ENCODE measurements around the gene MAST2.

The MAST2 gene

DNA sequence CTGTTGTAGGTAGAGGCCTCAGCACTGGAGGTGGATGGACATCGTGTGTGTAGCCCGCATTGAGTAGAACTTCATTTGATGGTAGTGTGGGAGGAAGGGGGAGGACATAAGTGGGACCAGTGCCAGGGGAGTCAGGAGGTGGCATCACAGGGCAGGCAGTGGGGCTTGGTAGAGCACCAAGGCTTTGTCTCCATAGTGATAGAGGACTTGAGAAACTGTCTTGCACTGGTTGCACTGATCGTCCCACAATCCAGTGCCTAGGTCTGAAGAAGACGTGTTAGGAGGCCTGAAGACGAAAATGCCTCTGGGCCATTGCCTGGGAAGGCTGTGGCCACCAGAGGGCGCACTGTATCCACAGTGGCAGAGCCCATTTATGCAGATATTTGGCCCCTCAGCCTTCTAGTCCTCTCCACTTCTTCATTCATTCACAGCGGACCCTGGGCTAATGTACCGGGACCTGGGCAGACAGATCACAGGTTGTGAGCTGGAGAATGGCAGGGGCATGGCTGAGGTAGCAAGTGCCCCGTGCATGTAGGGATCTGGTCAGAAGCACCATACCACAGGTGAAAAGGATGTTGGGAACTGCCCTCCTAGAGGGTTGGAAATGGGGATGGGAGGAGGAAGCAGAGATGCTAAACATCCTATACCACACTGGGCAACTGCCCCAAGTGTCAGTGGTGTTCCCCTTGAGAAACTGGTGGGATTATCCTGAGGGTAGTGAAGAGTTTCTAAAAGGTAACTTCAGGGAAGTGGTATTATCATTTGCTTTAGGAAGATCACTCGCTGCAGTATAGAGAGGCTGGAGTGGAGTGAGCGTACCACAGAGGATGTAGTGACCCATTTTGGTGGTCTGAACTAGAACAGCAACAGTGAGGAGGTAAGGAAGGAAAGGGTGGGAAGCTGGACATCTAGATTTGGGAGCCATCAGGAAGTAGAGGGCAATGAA lies 233.8 kb downstream of the MAST2 start:
- H3K4me1 ChIP-seq (ENCODE audit: insufficient read depth, low read length, poor library complexity, severe bottlenecking), result peaks cover 9% of the 10 kb centered on the region
- H3K79me2 ChIP-seq (ENCODE audit: insufficient read depth, low read length), result no peaks in the 10 kb centered on the region
- no peak overlapping the region for H3K4me2 ChIP-seq (ENCODE audit: low read depth, low read length, poor library complexity, severe bottlenecking)
- H2AFZ ChIP-seq (ENCODE audit: low read length), result no peak overlapping the region
- H3K9me3 ChIP-seq (ENCODE audit: insufficient read depth, low read depth, low read length), result no peaks in the 10 kb centered on the region
- TF ChIP-seq, protein P1, sequence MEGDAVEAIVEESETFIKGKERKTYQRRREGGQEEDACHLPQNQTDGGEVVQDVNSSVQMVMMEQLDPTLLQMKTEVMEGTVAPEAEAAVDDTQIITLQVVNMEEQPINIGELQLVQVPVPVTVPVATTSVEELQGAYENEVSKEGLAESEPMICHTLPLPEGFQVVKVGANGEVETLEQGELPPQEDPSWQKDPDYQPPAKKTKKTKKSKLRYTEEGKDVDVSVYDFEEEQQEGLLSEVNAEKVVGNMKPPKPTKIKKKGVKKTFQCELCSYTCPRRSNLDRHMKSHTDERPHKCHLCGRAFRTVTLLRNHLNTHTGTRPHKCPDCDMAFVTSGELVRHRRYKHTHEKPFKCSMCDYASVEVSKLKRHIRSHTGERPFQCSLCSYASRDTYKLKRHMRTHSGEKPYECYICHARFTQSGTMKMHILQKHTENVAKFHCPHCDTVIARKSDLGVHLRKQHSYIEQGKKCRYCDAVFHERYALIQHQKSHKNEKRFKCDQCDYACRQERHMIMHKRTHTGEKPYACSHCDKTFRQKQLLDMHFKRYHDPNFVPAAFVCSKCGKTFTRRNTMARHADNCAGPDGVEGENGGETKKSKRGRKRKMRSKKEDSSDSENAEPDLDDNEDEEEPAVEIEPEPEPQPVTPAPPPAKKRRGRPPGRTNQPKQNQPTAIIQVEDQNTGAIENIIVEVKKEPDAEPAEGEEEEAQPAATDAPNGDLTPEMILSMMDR (conservative IDR thresholded peaks at IDR 0.05; ENCODE audit: low read length), result peak; percentile 99
- TF ChIP-seq EZH2phosphoT487 (IDR thresholded peaks at IDR 0.05; ENCODE audit: borderline replicate concordance), result no peak
- no peaks in the 10 kb centered on the region for H3F3A ChIP-seq (ENCODE audit: low read depth)
- H4K20me1 ChIP-seq (ENCODE audit: insufficient read depth, low read length, poor library complexity, severe bottlenecking), result no peaks in the 10 kb centered on the region
- no peaks in the 10 kb centered on the region for H3K27me3 ChIP-seq (ENCODE audit: insufficient read depth, low read length, poor library complexity, severe bottlenecking)
- no peak overlapping the region for H3K4me3 ChIP-seq (ENCODE audit: low read length, poor library complexity, severe bottlenecking)
- no peak overlapping the region for H3K9ac ChIP-seq (ENCODE audit: low read depth, low read length, poor library complexity, severe bottlenecking)
- no peaks in the 10 kb centered on the region for H3K9me2 ChIP-seq (replicated peaks; ENCODE audit: low read depth, low read length)
- peaks cover 51% of the 10 kb centered on the region; the same call in 1 of the 2 replicates for H3K36me3 ChIP-seq (ENCODE audit: insufficient read depth, low read length)

DNA sequence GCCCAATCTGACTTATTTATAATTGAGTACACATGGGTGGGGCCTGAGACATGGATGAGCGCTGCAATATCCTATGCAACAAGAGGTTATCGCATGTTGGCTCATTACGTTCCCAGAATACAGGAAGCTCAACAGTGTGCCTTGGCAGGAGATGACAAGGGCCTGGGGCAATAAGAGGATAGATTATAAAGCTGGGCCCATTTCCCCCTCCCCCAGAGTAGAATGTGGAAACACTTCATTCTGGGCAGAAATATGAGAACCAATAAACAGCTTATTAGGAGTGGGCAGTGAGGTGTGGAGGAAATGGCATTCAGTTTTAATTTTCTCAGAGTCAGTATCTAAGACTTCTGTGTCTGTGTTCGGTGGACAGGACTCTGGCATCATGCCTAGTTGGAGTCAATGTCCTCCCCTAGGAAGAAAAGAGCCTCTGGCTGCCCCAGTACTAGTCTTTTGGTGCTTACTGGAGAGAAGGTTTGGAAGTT lies 236.2 kb downstream of the MAST2 start:
- Histone ChIP-seq H3K9ac (ENCODE audit: low read depth, low read length, poor library complexity, severe bottlenecking) (no peak overlapping the region), H3K9me3 (ENCODE audit: insufficient read depth, low read depth, low read length) (no peaks in the 10 kb centered on the region), H3F3A (ENCODE audit: low read depth) (no peaks in the 10 kb centered on the region), H3K9me2 (replicated peaks; ENCODE audit: low read depth, low read length) (no peaks in the 10 kb centered on the region), H3K27me3 (ENCODE audit: insufficient read depth, low read length, poor library complexity, severe bottlenecking) (no peaks in the 10 kb centered on the region), H3K36me3 (ENCODE audit: insufficient read depth, low read length) (peaks cover 75% of the 10 kb centered on the region), H2AFZ (ENCODE audit: low read length) (no peak overlapping the region), H3K79me2 (ENCODE audit: insufficient read depth, low read length) (no peaks in the 10 kb centered on the region), H4K20me1 (ENCODE audit: insufficient read depth, low read length, poor library complexity, severe bottlenecking) (no peaks in the 10 kb centered on the region), H3K4me2 (ENCODE audit: low read depth, low read length, poor library complexity, severe bottlenecking) (peak overlapping the region; percentile 14), H3K4me1 (ENCODE audit: insufficient read depth, low read length, poor library complexity, severe bottlenecking) (peaks cover 9% of the 10 kb centered on the region), H3K4me3 (ENCODE audit: low read length, poor library complexity, severe bottlenecking) (no peak overlapping the region)
- TF ChIP-seq, protein P1 (conservative IDR thresholded peaks at IDR 0.05; ENCODE audit: low read length), result no peak
- TF ChIP-seq EZH2phosphoT487 (IDR thresholded peaks at IDR 0.05; ENCODE audit: borderline replicate concordance), result no peak

DNA sequence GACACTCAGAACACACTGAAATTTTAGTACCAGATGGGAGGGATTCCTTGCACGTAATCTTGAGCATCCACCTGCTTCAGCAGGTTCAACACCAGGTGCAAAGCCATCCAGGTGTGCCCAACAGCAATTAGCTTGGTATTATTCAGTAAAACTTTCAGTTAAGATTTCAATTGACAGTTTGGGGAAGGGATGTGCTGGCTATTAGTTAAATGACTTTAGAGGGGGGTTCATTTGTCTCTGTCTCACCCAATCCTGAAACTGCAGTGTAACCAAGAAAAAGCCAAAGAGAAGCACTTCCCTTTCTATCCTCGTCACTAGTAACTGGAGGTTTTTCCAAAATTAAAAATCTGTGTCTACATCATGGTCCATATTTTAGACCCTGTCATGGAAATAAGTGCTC lies 238.1 kb downstream of the MAST2 start:
- no peaks in the 10 kb centered on the region for H3K9me2 ChIP-seq (replicated peaks; ENCODE audit: low read depth, low read length)
- no peak overlapping the region for H2AFZ ChIP-seq (ENCODE audit: low read length)
- peaks cover 5% of the 10 kb centered on the region for H4K20me1 ChIP-seq (ENCODE audit: insufficient read depth, low read length, poor library complexity, severe bottlenecking)
- H3K9ac ChIP-seq (ENCODE audit: low read depth, low read length, poor library complexity, severe bottlenecking), result no peak overlapping the region
- no peaks in the 10 kb centered on the region for H3K79me2 ChIP-seq (ENCODE audit: insufficient read depth, low read length)
- peaks cover 86% of the 10 kb centered on the region for H3K36me3 ChIP-seq (ENCODE audit: insufficient read depth, low read length)
- no peaks in the 10 kb centered on the region for H3K27me3 ChIP-seq (ENCODE audit: insufficient read depth, low read length, poor library complexity, severe bottlenecking)
- peaks cover 9% of the 10 kb centered on the region for H3K4me1 ChIP-seq (ENCODE audit: insufficient read depth, low read length, poor library complexity, severe bottlenecking)
- no peak for TF ChIP-seq EZH2phosphoT487 (IDR thresholded peaks at IDR 0.05; ENCODE audit: borderline replicate concordance)
- TF ChIP-seq, protein P1 (conservative IDR thresholded peaks at IDR 0.05; ENCODE audit: low read length), result no peak
- no peak overlapping the region for H3K4me3 ChIP-seq (ENCODE audit: low read length, poor library complexity, severe bottlenecking)
- H3F3A ChIP-seq (ENCODE audit: low read depth), result no peaks in the 10 kb centered on the region
- no peak overlapping the region for H3K4me2 ChIP-seq (ENCODE audit: low read depth, low read length, poor library complexity, severe bottlenecking)
- H3K9me3 ChIP-seq (ENCODE audit: insufficient read depth, low read depth, low read length), result no peaks in the 10 kb centered on the region

Data from Loucy (cell line).